Hypothalamus (tissue), 51 donors: Measurements from ENCODE around the gene MYO1E.
"Not testable (repeated sequence)": the region's sequence is repeated elsewhere in the genome, so short reads cannot be mapped to it uniquely, and the experiment has no call there.

Experiments used
- DNase-seq, 51 donors: peaks; one replicate each; lab custom pipeline; 2025; lab: John Stamatoyannopoulos, UW

The MYO1E gene

DNA sequence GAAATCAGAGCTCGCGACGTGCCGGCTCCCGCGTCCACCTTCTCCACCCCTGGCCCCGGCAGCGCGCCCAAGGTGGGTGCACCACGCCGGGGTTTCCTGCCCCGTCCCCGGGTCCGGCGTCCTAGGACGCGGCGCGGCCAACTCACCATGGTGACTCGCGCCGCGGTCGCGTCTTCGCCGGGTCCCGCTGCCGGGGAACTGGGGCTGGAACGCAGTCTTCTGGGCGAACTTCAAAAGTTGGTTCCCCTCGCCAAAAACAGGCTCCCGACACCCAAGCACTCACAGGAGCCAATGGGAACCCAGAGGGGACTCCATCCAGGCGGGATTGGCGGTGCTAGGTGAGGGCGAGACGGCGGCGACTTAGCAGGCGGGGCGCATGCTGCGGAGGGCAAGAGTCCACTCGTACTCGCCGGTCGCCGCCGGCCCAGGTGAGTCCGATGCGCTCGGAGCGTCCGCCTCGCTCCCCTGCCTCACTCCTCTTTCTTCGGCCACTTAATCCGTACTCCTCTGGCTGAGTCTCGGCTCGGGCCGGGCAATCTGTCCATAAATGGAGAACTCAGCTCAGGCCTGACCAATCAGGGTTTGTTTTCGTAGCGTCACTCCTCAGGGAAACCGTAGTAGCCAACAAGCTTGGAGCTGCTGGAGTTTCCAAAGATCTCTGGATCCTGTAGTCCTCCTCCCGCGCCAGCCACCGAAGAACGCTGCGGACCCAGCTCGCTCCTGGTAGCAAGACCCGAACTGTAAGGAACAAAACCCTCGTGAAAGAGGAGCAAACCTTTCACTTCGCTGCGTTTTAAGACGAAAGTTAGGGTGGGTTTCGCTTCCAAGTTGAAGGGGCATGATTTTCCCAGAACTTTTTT is at the start of gene MYO1E:
TSS of gene MYO1E (minus strand) at position 520 of the 860 bp plus-strand sequence. CDS start at position 149, 371 bp downstream.
- DNase-seq, result peak; percentile 55 to 98 (median 91)

DNA sequence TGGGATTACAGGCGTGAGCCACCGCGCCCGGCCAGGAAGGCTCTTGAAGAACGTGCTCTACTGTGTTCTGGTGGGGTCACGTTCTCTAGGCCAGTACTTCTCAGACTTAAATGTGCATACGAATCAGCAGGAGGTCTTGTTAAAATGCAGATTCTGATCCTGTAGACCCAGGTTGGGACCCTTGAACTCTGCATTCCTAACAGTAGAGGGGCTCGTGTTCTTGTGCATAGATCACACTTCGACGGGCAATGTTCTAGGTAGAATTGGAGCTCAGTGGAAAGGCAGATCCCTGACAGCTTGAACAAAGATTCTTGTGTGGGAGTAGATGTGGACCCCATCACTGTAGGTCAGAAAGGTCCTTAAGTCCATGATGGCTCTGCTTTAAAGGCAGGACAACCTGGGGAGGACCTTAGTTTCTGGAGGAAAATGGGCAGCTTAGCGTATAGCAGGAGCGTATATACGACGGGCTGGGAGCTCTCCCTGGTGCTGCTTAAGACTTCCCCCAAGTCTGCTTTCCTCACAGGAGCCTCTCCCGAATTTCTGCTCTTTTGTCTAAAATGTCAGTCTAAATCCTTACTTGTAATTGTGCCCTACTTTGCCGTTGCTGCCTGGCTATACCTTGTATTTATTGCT is 48.4 kb upstream of the MYO1E start:
- no peak for DNase-seq

DNA sequence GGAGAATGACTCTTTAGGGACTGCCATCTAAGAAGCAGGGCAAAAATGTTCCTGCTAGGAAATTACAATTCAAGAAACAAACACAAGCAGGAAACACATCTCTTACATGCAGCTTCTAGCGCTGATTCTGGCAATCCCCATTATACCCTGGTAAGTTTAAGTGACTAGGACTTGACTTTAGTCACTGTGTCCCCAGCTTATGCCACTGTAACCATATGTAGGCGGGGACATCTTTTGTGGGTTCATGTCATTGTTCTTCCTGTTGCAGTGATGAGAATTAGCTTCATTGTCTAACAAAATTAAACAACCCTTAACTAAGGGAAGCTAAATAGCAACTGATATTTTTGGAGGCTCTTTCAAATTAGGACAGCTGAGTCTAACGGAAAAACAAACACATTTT is 47.4 kb upstream of the MYO1E start:
- no peak for DNase-seq

DNA sequence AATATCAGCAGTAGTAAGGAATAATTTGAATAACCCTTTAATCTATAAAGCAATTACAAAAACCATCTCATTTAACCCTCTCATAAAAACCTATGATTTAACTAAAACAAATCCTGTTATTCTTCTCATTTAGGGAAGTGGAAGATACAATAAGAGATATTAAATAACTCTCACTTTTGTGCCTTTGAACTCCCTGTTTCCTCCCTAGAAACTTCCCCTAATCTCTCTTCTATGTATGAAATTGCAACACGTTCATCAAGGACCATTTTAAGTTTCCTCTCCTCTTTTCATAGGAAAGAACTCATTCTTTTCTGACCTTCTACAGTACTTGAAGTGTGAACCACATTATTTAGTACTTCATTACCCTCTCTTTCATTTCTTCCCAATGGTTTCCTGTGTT is 46.5 kb upstream of the MYO1E start:
- no peak for DNase-seq

DNA sequence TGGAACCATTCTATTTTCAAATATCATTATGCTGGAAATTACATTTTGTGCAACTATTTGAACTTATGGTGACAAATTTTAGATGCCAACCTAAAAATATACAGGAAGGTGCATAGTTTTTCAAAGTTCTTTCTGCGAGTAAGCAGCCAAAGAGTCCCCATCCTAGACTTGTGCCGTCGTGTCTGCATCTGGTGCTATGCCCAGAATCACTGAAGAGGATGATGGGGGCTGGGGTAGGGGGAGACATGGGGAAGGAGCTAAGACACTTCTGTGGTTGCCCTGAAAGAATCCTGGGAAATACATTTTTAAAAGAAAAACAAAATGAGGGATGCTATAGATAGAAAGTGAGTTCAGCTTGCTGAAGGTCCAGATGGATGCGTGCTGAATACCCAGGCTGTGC is 44.1 kb upstream of the MYO1E start:
- no peak for DNase-seq

DNA sequence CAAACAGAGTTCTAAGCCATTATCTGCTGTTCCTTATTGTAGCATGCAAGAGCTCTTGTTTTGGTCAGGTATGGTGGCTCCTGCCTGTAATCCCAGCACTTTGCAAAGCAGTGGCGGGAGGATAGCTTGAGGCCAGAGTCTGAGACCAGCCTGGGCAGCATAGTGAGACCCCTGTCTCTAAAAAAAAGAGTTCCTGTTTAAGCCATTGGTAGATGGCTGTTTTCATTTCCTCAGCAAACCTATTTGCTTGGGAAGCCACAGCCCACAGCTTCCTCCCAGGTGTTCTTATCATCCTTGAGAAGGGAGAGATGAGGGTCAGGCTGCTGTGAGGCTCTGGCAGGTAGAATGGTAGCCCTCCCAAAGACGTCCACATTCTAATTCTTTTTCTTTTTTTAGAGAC is 40.9 kb upstream of the MYO1E start:
- no peak for DNase-seq

DNA sequence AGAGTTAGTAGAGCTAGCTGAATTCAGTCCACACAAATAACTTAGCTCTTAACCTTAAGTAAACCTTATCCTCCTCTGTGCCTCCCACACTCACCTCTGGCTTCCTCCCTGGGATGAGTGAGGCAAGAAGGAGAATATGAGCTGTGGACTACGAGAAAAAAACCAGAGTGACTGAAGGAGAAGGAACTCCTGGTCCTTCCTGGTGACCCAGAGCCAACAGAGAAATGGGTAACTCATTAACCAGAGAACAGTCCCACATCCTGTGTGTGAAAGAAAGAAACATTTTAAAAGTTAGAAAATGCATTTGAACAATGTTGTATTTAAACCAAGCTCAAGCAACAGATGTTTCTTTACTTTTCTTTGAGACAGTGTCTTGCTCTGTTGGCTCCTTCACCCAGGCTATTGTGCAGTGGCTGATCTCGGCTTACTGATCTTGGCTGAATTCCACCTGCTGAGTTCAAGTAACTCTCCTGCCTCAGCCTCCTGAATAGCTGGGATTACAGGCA is 37.8 kb upstream of the MYO1E start:
- DNase-seq, result no peak

DNA sequence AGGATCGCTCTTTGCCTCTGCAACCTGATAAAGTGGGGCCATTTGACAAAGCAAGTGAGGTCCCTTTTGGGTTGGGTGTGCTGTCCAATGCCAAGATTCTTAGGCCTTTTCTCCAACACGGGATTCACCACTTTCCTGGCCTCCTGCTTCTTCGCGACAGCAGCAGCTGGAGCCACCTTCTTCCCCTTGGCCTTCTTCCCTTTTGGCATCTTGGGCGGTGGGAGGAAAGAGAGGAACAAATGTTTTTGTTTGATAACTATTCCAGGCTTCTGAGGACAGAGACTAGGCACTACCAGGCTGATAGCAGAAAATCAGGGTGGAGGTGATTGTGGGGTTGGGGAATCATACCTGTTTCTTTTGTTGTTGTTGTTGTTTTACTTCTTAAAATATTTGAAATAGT is 35.3 kb upstream of the MYO1E start:
- DNase-seq, result no peak

DNA sequence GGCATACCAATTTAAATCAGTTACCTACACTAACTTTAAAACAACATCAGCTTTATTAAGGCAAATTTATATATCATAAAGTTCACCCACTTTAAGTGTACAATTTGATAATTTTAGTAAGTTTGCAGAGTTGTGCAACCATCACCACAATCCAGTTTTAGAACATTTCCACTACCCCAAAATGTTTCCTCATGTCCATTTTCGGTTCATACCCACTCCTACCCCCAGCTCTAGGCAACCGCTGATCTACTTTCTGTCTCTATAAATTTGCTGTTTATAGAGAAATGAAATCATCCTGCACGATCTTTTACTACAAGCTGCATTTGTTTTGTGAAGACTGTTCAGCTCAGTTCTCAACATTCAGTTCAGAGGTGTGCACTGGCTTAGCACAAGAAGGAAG is 33.8 kb upstream of the MYO1E start:
- DNase-seq, result no peak

DNA sequence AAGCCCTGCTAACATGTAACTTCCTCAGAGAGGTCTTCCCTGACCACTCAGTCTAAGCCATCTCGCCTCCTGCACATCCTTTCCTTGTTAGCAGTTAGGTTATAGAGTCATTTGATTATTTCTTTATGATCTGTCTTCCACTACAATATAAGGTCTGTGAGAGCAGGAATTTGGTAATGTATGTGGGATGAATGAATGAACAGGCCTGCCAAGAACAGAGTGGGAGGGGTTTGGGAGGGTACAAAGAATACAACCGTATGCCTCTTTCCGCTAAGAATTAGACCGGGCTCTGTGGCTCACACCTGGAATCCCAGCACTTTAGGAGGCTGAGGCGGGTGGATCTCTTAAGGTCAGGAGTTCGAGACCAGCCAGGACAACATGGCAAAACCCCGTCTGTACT is 32.4 kb upstream of the MYO1E start:
- no peak for DNase-seq

DNA sequence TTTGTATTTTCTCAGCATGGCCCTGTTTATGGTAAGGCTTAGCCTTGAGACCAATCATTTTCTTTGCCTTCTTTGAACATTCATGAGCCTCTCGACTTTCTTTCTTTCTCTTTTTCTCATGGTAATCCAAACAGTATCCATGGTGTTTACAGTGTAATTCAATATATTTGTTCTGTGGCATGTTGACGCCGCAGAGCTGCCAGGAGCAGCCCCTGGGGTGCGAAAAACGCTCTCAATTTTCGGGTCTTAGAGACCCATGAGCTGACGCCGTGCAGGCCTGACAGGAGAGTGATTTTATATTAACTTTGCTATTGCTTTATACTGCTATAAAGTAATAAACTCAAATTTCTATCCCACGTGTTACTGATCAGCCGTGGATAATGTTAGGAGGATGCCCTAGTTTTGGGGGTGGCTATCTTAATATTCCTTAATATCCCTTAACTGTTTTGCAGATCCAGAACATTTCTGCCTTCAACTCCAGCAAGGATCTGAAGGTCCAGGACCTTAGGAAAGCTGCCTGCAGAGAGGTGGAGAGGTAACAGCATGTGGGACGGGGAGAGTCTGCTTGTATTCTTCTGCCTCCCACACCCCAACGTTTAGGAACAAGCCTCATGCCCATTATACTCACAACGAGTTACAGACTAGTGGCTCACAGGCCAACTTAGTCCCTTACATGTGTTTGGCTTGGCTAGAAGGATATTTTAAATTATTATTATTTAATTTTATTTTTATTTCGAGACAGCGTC is 29.3 kb upstream of the MYO1E start:
- no peak for DNase-seq

DNA sequence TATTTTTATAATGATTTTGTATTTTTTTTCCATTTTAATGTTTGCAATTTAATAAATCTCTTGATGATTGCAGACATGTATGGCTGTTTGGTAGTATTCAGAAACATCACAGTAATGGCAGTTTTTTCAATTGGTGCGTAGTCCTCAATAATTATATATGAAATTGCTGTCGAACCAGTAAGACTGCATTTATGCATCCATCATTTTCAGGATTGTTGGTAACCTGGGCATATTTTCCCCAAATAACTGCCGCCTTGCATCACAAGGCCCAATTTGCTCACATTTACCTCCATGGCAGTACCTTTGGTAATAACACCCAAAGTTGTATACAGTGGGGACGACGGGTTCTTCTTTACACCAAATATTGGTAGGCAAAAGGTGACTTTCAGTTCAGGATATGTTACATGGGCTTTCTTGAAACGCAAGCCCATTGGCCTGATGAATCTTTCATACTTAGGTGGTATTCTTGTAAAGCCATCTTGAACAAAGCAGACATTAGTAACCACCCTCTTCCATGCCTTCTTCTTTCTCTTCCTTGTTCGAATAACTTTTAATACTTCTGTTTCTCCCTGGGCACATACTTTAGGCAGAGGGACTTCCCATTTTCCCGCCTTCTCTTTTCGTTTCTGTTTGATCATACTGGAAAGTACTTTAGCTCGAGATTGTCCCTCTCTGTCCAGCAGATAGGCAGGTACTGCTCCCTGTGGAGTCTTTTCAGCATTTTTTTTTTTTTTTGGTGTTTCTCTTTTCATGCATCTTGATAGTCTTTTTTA is 28.6 kb upstream of the MYO1E start:
- DNase-seq, result not testable (repeated sequence)

DNA sequence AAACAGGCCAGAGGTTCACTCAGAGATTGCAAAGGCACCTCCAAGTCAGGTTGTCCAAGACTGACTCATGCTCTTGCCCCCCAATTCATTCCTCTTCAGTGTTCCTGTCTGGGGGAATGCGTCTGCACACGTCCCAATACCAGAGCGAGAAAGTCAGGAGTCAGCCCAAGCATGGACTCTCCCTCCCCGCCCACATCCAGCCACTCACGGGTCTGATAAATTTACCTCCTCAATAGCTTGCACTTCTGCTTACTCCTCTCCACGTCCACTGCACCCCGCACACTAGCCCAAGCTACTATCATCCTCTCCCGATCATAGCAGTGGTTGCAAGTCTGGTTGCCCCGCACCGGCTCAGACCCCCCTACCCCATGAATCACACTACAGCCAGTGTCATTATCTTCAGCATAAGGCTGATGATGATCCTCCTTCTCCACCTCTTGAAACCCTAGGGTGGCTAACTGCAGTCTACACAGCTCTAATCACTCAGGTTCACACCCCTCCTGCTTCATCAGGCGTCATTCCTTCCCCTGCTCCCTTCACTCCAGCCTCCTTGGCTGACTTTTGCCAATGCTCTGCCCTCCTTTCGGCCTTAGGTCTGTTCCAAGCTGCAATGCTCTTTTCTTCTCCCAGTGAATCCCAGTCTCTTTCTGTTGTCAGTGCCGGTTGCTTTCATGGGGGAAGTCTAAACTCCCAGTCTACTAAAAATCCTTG is 27.6 kb upstream of the MYO1E start:
- no peak for DNase-seq

DNA sequence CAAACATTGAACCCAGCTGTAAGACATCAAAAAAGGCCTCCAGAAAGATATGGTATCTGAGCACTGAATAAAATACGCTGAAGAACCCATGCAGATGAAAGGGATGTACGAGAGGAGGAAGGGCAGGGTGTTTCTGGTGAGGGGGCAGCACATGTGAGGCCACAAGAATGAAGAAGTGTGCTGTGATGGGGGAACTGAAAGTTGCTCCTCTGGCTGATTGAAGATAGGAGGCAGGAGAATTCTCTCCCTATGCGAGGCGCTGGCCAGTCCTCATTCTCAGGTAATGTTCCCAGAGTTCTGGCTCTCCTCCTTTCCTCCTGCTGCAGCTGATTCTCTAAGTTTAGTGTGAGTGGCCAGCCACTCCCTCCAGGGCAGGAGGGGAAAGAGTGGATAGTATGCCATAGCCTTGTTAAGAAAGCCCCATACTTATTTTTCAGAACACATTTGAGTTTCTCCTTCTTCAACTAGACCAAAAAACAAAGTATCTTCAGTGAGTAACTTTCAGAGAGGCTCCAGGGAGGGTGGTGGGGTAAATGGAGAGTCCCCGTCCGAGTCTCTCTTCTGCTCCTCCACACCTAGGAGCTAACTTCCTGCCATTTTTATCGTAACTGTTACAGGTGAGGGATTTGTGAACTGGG is 26.9 kb upstream of the MYO1E start:
- peak in 15 of 51 donors; percentile 2 to 34 (median 9) for DNase-seq

DNA sequence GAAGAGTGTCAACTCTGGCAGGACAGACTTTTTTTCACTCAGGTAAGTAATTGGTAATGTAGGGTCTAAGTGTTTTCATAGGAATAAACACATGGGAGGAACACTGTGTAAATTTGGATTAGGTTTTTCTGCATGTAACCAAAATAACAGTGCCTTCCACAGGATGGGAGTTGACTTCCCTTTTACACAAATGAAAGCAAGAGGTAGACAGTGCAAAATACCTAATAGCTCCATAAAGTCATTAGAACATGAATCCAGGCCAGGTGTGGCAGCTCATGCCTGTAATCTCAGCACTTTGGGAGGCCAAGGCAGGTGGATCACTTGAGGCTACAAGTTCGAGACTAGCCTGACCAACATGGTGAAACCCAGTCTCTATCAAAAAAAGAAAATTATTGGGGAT is 25.5 kb upstream of the MYO1E start:
- DNase-seq, result no peak

DNA sequence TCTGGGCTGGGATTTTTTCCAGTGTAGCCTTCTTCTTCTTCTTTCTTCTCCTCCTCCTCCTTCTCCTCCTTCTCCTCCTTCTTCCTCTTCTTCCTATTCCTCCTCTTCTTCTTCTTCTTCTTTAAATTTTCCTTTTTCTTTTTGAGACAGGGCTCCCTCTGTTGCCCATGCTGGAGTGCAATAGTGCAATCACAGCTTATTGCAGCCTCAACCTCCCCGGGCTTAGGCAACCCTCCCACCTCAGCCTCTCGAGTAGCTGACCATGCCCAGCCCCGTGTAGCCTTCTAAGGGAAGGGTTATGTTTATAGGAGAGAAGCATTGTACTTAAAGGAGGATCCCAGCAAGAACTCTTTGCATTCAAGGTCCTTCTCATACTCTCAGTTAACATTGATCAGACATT is 24.0 kb upstream of the MYO1E start:
- no peak for DNase-seq

DNA sequence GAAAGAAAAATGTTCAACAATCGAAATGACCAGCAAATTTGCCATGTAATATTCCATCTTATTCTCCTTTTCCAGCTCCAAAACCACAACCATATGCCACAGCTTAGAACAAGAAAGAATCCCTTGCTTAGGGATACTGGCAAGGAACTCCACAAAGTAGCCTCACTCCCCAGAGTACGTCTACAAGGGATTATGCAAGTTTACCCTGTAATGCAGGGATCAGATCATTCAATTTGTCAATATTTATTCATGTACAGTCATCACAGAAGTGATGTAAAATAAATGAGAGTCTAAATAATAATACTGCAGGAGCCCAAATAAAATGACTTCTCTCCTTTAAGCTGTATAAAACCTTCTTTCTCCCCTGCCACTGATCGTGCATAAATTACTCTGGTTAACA is 23.5 kb upstream of the MYO1E start:
- DNase-seq, result no peak

DNA sequence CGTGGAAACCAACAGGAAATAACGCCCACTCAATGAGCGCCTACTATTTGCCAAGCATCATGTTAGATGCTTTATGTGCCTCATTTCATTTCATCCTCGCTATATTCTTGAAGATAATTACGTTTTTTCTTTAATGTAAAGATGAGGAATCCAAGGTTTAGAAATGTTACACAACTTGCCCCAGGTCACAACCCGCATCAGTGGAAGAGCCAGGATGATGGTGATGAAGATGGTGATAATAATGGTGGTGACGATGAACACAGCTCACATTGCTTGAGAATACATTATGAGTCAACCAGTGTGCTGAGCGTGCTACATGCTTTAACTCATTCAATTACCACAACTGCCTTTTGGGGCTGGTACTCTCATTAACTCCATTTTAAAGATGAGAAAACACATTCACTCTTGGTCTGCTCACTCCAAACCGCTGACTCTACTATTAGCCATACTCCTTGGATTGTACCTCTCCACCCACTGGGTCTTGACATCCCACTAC is 21.5 kb upstream of the MYO1E start:
- no peak for DNase-seq

DNA sequence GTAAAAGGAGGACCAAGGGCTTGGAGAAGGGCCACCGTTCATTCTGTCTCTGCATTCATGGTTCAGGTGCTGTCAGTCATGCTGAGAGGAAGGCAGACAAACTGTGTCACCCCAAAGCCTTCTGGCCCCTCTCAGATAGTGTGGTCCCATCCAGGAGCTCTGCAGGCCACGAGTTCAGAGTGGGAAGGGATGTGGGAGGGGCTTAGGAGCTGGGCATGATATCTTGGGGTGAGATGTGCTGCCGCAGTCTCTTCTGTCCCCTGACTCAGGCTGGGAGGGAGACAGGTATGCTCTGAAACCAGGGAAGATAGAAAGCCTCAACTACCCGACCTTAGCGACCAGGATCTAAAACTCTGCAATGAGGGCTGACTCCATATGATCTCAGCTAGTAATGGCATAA is 19.6 kb upstream of the MYO1E start:
- no peak for DNase-seq
